ENCODE data around the gene DUOXA1.

The DUOXA1 gene

GRCh38 chr15:45156744-45157455 is 27.2 kb upstream of the DUOXA1 start:
- TF ChIP-seq EZH2 (IDR thresholded peaks at IDR 0.05; ENCODE audit: borderline replicate concordance, low read depth, low read length, severe bottlenecking) (no peak), CTCF (IDR thresholded peaks at IDR 0.05; ENCODE audit: borderline replicate concordance, extremely low read depth, low read length, poor library complexity, severe bottlenecking) (no peak)
- Histone ChIP-seq H2AFZ (ENCODE audit: low read depth, low read length) (no peak overlapping the region), H3K27me3 (ENCODE audit: insufficient read depth, low read length, poor library complexity) (no peaks in the 10 kb centered on the region), H3K79me2 (ENCODE audit: insufficient read depth, low read length) (no peaks in the 10 kb centered on the region), H3K4me2 (ENCODE audit: insufficient read depth, low read length) (no peak overlapping the region), H3K4me3 (ENCODE audit: low read depth in 1 of 2, low read length in 2 of 2) (no peak overlapping the region), H3K9me3 (ENCODE audit: insufficient read depth, low read length, severe bottlenecking) (no peaks in the 10 kb centered on the region), H3K36me3 (ENCODE audit: insufficient read depth, low read length) (no peaks in the 10 kb centered on the region), H3K9ac (ENCODE audit: low read depth, low read length) (no peak overlapping the region), H3K4me1 (ENCODE audit: insufficient read depth, low read length) (no peaks in the 10 kb centered on the region), H3K27ac (ENCODE audit: low read length) (no peak overlapping the region), H4K20me1 (ENCODE audit: insufficient read depth, low read length) (peaks cover 4% of the 10 kb centered on the region)
- DNase-seq (no peak), ATAC-seq (ENCODE audit: insufficient read depth, low read depth) (no peak)

- Histone ChIP-seq H3K27ac (ENCODE audit: low read length) (no peak overlapping the region), H3K4me2 (ENCODE audit: insufficient read depth, low read length) (no peak overlapping the region), H4K20me1 (ENCODE audit: insufficient read depth, low read length) (peaks cover 4% of the 10 kb centered on the region), H3K27me3 (ENCODE audit: insufficient read depth, low read length, poor library complexity) (no peaks in the 10 kb centered on the region), H3K4me1 (ENCODE audit: insufficient read depth, low read length) (no peaks in the 10 kb centered on the region), H3K4me3 (ENCODE audit: low read depth in 1 of 2, low read length in 2 of 2) (no peak overlapping the region), H3K9me3 (ENCODE audit: insufficient read depth, low read length, severe bottlenecking) (no peaks in the 10 kb centered on the region), H3K36me3 (ENCODE audit: insufficient read depth, low read length) (no peaks in the 10 kb centered on the region), H3K9ac (ENCODE audit: low read depth, low read length) (no peak overlapping the region), H2AFZ (ENCODE audit: low read depth, low read length) (no peak overlapping the region), H3K79me2 (ENCODE audit: insufficient read depth, low read length) (no peaks in the 10 kb centered on the region)
- no peak for ATAC-seq (ENCODE audit: insufficient read depth, low read depth)
- TF ChIP-seq CTCF (IDR thresholded peaks at IDR 0.05; ENCODE audit: borderline replicate concordance, extremely low read depth, low read length, poor library complexity, severe bottlenecking) = no peak
- no peak for TF ChIP-seq EZH2 (IDR thresholded peaks at IDR 0.05; ENCODE audit: borderline replicate concordance, low read depth, low read length, severe bottlenecking)
- DNase-seq = no peak
Measured at GRCh38 chr15:45155739-45156138, 26.1 kb upstream of the DUOXA1 start.

- DNase-seq (no peak), ATAC-seq (ENCODE audit: insufficient read depth, low read depth) (no peak)
- no peak overlapping the region for H3K4me2 ChIP-seq (ENCODE audit: insufficient read depth, low read length)
- peaks cover 3% of the 10 kb centered on the region for H4K20me1 ChIP-seq (ENCODE audit: insufficient read depth, low read length)
- TF ChIP-seq CTCF (IDR thresholded peaks at IDR 0.05; ENCODE audit: borderline replicate concordance, extremely low read depth, low read length, poor library complexity, severe bottlenecking) (no peak), EZH2 (IDR thresholded peaks at IDR 0.05; ENCODE audit: borderline replicate concordance, low read depth, low read length, severe bottlenecking) (no peak)
- no peak overlapping the region for H2AFZ ChIP-seq (ENCODE audit: low read depth, low read length)
- no peak overlapping the region for H3K4me3 ChIP-seq (ENCODE audit: low read depth in 1 of 2, low read length in 2 of 2)
- no peaks in the 10 kb centered on the region for H3K27me3 ChIP-seq (ENCODE audit: insufficient read depth, low read length, poor library complexity)
- no peak overlapping the region for H3K27ac ChIP-seq (ENCODE audit: low read length)
- H3K9me3 ChIP-seq (ENCODE audit: insufficient read depth, low read length, severe bottlenecking) = no peaks in the 10 kb centered on the region
- H3K4me1 ChIP-seq (ENCODE audit: insufficient read depth, low read length) = no peaks in the 10 kb centered on the region
- no peaks in the 10 kb centered on the region for H3K79me2 ChIP-seq (ENCODE audit: insufficient read depth, low read length)
- H3K9ac ChIP-seq (ENCODE audit: low read depth, low read length) = no peak overlapping the region
- H3K36me3 ChIP-seq (ENCODE audit: insufficient read depth, low read length) = no peaks in the 10 kb centered on the region
Measured at GRCh38 chr15:45151998-45152828, 22.5 kb upstream of the DUOXA1 start.

All from DND-41 (cell line).